Thyroid gland (tissue), 4 donors: ENCODE results near the gene POLR2B. TPM values are rescaled to one million over a fixed set of nuclear protein-coding genes. Genes with fewer than 3 reads are reported as not detected.

Experiments used
- DNase-seq, 2 donors: peaks; one replicate each; pipeline ENCODE4 v3.0.0-alpha.2; 2019
- H3K27ac ChIP-seq, 3 donors: fragments of 200-600 bp; sonication (generic); 1 replicate in 2 of 3; 2 replicates in 1 of 3; pipeline ENCODE4 v1.5.1; 2016 to 2019; ENCODE audit warnings: mild to moderate bottlenecking in 1 of 3, moderate library complexity in 1 of 3
- H3K27me3 ChIP-seq: fragments of 200-600 bp; sonication (generic); one replicate; pipeline ENCODE4 v1.5.1; 2019
- H3K36me3 ChIP-seq, 2 donors: fragments of 200-600 bp; sonication (generic); one replicate each; pipeline ENCODE4 v1.5.1; 2016 to 2019
- H3K4me1 ChIP-seq, 2 donors: fragments of 200-600 bp; sonication (generic); one replicate each; pipeline ENCODE4 v1.5.1; 2017 to 2019
- H3K4me3 ChIP-seq, 3 donors: fragments of 200-600 bp; sonication (generic); replicated peaks in 1 of 3; 1 replicate in 2 of 3; 2 replicates in 1 of 3; pipeline ENCODE4 v1.5.1; 2016; ENCODE audit warnings: mild to moderate bottlenecking in 1 of 3
- H3K9me3 ChIP-seq: fragments of 200-600 bp; sonication (generic); one replicate; pipeline ENCODE4 v1.5.1; 2017
- POLR2A ChIP-seq, 2 donors: fragments of 450-650 bp; IDR thresholded peaks; one replicate each; pipeline ENCODE4 v1.6.1; 2017; ENCODE audit warnings: antibody characterized with exemption in 2 of 2, mild to moderate bottlenecking in 2 of 2, moderate library complexity in 1 of 2
- WGBS, 2 donors: methylation state at CpG; one replicate each; pipeline ENCODE4 v1.1.5; 2017; 5-methylcytosine and 5-hydroxymethylcytosine counted together
- intact Hi-C: fragments of 100-400 bp; cut with DNase I; formaldehyde crosslinking; loops from one replicate; pipeline ENCODE4 v1.15.1; 2023
- total RNA-seq, 4 donors: library from RNA; depleted of rRNA; stranded (reverse); fragments of >200 nt; gene quantifications; one replicate each; pipeline ENCODE4 v1.2.3, GENCODE V29; 2016
- TF ChIP-seq, protein P1 (sequence below), 6 experiments: fragments of 200-600 bp in 3 of 6; fragments of 450-650 bp in 3 of 6; sonication (generic) in 3 of 6; IDR thresholded peaks; one replicate each; pipeline ENCODE4 v1.5.1; 2016 to 2019; ENCODE audit warnings: antibody characterized with exemption in 6 of 6, mild to moderate bottlenecking in 2 of 6, inconsistent platforms in 1 of 6, moderate library complexity in 1 of 6

Gene POLR2B
- total RNA-seq, 4 donors from 2014 or later: 82.1 to 111 (median 84.2) TPM

DNA sequence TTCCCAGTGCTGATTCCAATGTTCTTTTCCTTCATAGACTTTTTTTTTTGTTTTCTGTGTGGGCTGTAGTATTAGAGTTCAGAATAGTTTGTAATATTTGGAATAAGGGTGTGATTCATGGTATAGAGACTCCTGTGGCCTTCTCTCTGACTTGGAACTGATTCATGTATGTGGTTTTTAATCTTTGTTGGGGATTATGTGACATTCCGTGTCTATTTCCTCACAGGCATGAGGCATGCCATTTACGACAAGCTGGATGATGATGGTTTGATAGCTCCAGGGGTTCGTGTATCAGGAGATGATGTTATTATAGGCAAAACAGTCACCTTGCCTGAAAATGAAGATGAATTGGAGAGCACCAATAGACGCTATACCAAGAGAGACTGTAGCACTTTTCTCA, 44.4 kb downstream of the POLR2B start:
- H3K9me3 ChIP-seq: no peaks in the 10 kb centered on the region

DNA sequence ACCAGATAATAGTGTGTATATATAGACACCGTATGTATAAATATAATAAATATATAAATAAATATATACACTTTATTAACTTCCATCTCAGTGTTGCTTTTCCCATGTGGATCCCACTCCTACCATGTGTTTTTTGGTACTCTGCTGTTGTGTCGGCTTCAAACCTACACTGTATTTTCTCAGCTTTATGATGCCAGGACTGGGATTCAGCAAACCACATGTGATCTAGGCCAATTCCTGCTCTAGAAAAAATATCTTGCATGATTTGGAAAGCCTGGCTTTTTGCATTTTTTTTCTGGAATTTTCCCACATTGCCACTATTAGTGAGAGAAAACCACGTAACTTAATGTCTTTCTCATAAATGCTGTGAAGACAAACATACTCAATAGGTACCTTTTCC, 55.8 kb downstream of the POLR2B start:
- H3K36me3 ChIP-seq: peaks cover 22 to 27% of the 10 kb centered on the region in 2 donors
- no peak overlapping the region for H3K4me3 ChIP-seq
- WGBS, 2 donors: 86 to 89% methylated on average over 3 of the region's 3 CpGs
- H3K9me3 ChIP-seq: no peaks in the 10 kb centered on the region
- peaks cover 0 to 8% of the 10 kb centered on the region in 2 donors for H3K4me1 ChIP-seq
- no peaks in the 10 kb centered on the region for H3K27me3 ChIP-seq
- DNase-seq: no peak
- H3K27ac ChIP-seq: no peak overlapping the region
- intact Hi-C loops: loop anchor here (10.0 kb wide), 1 partner anchor 390 kb away; no protein-coding TSS in a partner anchor
- TF ChIP-seq POLR2A (IDR thresholded peaks at IDR 0.05): no peak
- TF ChIP-seq, protein P1, sequence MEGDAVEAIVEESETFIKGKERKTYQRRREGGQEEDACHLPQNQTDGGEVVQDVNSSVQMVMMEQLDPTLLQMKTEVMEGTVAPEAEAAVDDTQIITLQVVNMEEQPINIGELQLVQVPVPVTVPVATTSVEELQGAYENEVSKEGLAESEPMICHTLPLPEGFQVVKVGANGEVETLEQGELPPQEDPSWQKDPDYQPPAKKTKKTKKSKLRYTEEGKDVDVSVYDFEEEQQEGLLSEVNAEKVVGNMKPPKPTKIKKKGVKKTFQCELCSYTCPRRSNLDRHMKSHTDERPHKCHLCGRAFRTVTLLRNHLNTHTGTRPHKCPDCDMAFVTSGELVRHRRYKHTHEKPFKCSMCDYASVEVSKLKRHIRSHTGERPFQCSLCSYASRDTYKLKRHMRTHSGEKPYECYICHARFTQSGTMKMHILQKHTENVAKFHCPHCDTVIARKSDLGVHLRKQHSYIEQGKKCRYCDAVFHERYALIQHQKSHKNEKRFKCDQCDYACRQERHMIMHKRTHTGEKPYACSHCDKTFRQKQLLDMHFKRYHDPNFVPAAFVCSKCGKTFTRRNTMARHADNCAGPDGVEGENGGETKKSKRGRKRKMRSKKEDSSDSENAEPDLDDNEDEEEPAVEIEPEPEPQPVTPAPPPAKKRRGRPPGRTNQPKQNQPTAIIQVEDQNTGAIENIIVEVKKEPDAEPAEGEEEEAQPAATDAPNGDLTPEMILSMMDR (IDR thresholded peaks at IDR 0.05): no peak

More for the DNA sequence above, 44.4 kb downstream of the POLR2B start:
- Histone ChIP-seq H3K27me3 (no peaks in the 10 kb centered on the region), H3K4me1 (no peaks in the 10 kb centered on the region), H3K4me3 (no peak overlapping the region), H3K27ac (no peak overlapping the region), H3K36me3 (peaks cover 55 to 76% of the 10 kb centered on the region in 2 donors)
- intact Hi-C loops: no loop called here
- TF ChIP-seq, protein P1 (IDR thresholded peaks at IDR 0.05): no peak
- TF ChIP-seq POLR2A (IDR thresholded peaks at IDR 0.05): no peak
- WGBS, 2 donors: 85 to 90% methylated on average over 4 of the region's 4 CpGs
- DNase-seq: no peak

DNA sequence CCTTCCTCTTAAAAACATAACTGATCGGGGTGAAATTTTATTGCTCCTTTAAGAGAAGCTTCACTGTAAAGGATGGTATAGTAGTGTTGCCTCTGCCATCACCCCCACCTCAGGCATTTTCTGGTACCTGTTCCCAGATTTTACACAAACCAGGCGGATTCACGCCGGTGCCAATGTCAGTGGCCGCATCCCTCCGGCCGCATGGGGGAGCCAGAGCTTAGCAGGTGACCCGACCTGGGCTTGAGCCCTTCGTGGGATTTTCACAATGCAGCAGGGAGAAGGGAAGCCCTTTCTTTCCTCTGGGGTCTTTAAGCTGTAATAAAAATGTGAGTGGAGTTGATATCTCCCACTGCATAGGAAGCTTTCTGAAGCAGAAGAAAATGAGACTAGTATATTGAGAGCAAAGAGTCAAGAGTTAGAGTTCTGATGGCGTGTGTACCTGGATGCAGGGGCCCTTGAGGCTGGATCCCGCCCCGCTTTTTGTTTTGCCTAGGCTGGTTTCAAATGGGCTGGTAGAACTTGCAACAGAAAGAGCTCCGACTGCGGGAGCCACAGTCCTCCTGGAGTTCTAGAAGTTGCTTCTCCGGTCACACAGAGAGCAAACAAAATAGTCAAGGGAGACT, 59.4 kb downstream of the POLR2B start:
- peak; percentile 70 to 83 for DNase-seq
- Histone ChIP-seq H3K27ac (no peak overlapping the region), H3K4me1 (peaks cover 0 to 19% of the 10 kb centered on the region in 2 donors), H3K36me3 (no peaks in the 10 kb centered on the region), H3K9me3 (no peaks in the 10 kb centered on the region), H3K27me3 (no peaks in the 10 kb centered on the region), H3K4me3 (no peak overlapping the region)
- no peak for TF ChIP-seq POLR2A (IDR thresholded peaks at IDR 0.05)
- TF ChIP-seq, protein P1 (IDR thresholded peaks at IDR 0.05): peak; percentile 56 to 88 (median 78)
- intact Hi-C loops: loop anchor here (5.0 to 10.0 kb wide), 2 partner anchors 74 to 387 kb away; partner anchors contain the start of gene IGFBP7
- 39 to 41% methylated on average over 15 of the region's 15 CpGs for WGBS, 2 donors

DNA sequence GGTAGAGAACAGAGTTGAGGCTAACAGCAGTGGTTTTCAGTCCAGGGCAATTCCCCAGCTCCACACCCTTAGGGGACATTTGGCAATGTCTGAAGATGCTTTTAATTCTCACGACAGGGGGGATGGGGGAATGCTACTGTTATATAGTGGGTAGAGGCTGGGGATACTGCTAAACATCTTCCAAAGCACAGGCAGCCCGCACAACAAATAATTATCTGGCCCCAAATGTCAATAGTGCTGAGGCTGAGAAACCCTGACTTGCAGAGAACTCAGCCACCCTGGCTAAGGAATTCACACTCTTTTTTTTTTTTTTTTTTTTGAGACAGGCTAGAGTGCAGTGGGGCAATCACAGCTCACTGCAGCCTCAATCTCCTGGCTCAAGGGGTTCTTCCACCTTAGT, 60.6 kb downstream of the POLR2B start:
- Histone ChIP-seq H3K27me3 (no peaks in the 10 kb centered on the region), H3K9me3 (no peaks in the 10 kb centered on the region), H3K4me3 (no peak overlapping the region), H3K27ac (no peak overlapping the region), H3K36me3 (no peaks in the 10 kb centered on the region), H3K4me1 (peaks cover 0 to 27% of the 10 kb centered on the region in 2 donors)
- DNase-seq: no peak
- 68 to 71% methylated on average over 2 of the region's 2 CpGs for WGBS, 2 donors
- no peak for TF ChIP-seq POLR2A (IDR thresholded peaks at IDR 0.05)
- TF ChIP-seq, protein P1 (IDR thresholded peaks at IDR 0.05): no peak
- intact Hi-C loops: loop anchor here (5.0 to 10.0 kb wide), 2 partner anchors 73 to 385 kb away; partner anchors contain the start of gene IGFBP7

DNA sequence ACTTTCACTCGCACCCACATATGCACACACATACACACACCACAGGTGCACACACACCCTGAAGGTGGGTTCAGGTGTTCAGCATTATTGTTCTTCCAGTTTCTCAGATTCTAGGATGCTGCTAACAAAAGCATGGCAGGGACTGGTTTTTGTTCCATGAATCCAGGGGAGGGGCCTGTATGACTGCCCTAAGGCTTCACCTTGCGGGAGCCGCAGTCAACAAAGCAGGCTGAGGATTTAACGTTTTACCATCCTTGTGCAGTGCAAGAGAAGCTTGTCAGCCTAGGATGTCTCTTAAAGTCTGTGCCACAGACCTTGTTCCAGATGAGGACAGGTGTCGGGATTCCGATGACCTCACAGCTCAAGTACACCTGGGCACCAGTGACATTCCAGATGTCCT, 61.8 kb downstream of the POLR2B start:
- no peak for TF ChIP-seq POLR2A (IDR thresholded peaks at IDR 0.05)
- TF ChIP-seq, protein P1 (IDR thresholded peaks at IDR 0.05): no peak
- WGBS, 2 donors: 84 to 100% methylated on average over 5 to 6 of the region's 6 CpGs
- intact Hi-C loops: loop anchor here (10.0 kb wide), 1 partner anchor 114 kb away; no protein-coding TSS in a partner anchor
- DNase-seq: no peak
- H3K27me3 ChIP-seq: no peaks in the 10 kb centered on the region
- H3K4me1 ChIP-seq: peaks cover 0 to 36% of the 10 kb centered on the region in 2 donors
- H3K27ac ChIP-seq: no peak overlapping the region
- no peaks in the 10 kb centered on the region for H3K36me3 ChIP-seq
- no peaks in the 10 kb centered on the region for H3K9me3 ChIP-seq
- H3K4me3 ChIP-seq: no peak overlapping the region
